GM12864 (cell line): ENCODE results near the gene PCSK6.

Experiments
- DNase-seq: peaks from one replicate; pipeline ENCODE4 v3.0.0-alpha.2; 2011; ENCODE audit warnings: low read depth
- H3K4me3 ChIP-seq: 2 replicates; pipeline ENCODE4 v1.5.1; 2011; ENCODE audit warnings: mild to moderate bottlenecking, low read depth, low read length, control low read depth
- TF ChIP-seq, protein P1 (sequence below): IDR thresholded peaks from 2 replicates; pipeline ENCODE4 v1.5.1; 2011; ENCODE audit warnings: low read depth, mild to moderate bottlenecking, moderate library complexity, low read length, control low read depth, inconsistent platforms; ENCODE audit errors: missing control alignments

PCSK6 gene

GRCh38 chr15:101326026-101326315, 163.5 kb downstream of the PCSK6 start:
- DNase-seq: no peak
- TF ChIP-seq, protein P1, sequence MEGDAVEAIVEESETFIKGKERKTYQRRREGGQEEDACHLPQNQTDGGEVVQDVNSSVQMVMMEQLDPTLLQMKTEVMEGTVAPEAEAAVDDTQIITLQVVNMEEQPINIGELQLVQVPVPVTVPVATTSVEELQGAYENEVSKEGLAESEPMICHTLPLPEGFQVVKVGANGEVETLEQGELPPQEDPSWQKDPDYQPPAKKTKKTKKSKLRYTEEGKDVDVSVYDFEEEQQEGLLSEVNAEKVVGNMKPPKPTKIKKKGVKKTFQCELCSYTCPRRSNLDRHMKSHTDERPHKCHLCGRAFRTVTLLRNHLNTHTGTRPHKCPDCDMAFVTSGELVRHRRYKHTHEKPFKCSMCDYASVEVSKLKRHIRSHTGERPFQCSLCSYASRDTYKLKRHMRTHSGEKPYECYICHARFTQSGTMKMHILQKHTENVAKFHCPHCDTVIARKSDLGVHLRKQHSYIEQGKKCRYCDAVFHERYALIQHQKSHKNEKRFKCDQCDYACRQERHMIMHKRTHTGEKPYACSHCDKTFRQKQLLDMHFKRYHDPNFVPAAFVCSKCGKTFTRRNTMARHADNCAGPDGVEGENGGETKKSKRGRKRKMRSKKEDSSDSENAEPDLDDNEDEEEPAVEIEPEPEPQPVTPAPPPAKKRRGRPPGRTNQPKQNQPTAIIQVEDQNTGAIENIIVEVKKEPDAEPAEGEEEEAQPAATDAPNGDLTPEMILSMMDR: no peak
- H3K4me3 ChIP-seq: no peak overlapping the region

DNA sequence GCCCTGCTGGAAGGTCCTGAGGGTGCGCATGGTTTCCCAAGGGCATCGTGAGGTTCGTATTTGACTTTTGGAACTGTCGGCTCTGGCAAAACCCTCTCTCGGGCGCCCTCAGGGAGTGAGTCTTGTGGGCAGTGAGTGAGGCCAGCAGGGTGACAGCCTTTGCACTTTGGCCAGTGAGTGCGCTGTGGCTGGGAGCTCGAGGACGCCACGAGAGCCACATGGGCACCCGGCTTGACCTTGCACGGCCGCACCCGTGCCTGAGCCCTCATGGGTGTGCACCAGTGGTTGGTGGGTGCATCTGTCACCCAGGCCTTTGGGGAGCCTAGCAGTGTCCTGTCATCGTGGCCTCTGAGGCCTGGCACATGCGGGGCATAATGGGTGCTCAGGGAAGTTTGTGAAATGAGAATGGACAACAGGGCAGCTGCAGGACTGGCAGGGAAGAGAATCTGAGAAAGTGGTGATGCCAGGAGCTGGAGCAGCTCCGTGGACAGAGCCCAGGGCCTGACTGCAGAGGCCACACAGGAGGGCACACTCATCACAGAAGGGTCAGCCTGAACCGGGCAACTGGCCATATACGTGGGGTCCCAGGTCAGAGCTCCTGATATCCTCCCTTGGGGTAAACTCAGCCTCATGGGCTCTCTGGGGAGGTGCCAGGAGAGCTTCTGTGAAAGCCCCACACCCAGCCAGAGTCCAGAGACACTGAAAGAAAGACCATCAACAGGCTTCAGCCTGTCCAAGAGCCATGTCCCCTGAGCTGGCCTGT, 164.1 kb downstream of the PCSK6 start:
- TF ChIP-seq, protein P1: no peak
- no peak overlapping the region for H3K4me3 ChIP-seq
- DNase-seq: no peak

- no peak overlapping the region for H3K4me3 ChIP-seq
- TF ChIP-seq, protein P1: no peak
- no peak for DNase-seq
These were observed 164.9 kb downstream of the PCSK6 start for GRCh38 chr15:101324524-101325177.

- no peak overlapping the region for H3K4me3 ChIP-seq
- no peak for DNase-seq
- TF ChIP-seq, protein P1: no peak
These were observed 165.5 kb downstream of the PCSK6 start for GRCh38 chr15:101323793-101324523.

DNA sequence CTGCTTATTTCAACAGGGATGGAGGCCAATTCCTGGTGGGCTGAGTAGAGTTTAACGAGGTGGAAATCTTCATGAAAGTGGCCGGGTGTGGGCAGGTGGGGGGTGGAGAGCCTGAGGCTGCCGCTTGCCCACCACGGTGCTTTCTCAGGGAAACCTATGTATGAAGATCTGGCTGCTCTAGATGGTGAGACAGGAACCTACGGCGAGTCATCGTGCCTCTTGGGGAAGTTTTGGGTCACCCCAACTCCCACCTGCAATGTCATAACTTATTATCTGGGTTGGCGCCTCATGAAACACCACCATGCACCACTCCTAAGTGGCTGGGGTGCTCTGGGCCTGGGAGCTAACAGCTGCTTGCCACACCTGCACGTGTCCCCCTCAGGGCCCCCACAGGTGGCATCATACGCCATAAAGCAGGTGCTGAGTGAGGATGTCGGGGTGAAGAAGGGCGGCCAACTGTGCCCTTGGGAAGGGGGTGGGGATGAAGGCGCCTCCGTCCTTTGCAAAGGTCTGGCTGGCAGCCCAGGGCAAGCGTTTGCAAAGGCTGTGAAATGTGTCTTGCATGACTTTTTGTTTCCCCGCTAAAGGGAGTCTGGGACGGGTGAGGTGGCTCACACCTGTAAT, 166.5 kb downstream of the PCSK6 start:
- no peak for DNase-seq
- H3K4me3 ChIP-seq: no peak overlapping the region
- TF ChIP-seq, protein P1: no peak

DNA sequence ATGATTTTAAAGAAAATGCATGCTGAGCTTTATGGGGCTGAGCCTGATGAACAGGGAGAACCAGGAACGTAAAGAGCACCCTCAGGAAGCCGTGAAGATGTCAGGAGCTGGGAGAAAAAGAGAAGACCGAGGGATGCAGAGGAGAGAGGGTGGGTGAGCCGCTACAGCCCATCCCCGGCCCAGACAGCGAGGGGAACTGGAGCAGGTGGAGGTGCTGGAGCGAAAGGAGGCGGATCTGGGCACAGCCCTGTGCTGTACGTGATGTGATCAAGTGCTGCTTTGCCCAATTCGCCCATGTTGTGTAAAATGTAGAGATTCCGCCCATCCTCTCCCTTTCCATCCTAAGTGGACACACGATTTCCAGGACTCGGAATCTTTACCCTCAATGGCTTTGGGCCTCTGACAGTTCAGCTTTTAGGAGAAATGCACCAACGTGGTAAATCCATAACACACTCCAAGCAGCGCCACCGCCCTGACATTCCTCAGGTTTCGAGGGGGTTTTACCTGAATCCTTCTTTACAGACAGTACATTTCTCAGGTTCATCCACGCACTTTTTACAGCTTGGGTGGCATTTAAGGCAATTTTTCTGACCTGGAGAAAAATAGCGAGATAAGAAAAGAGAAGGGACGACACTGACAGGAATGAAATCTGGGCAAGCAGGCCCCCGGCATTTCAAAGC, 167.4 kb downstream of the PCSK6 start:
- TF ChIP-seq, protein P1: no peak
- H3K4me3 ChIP-seq: no peak overlapping the region
- DNase-seq: no peak
